IMR-90 (cell line): ENCODE data around the gene AMBP. TPM values are rescaled to one million over a fixed set of nuclear protein-coding genes. Genes with fewer than 3 reads are reported as not detected.

Source experiments
- ATAC-seq: fragments of 200-7000 bp; cut with Tn5 transposase; 2 replicates; pipeline ENCODE4 v1.9.1; 2020; ENCODE audit warnings: low read depth, mild to moderate bottlenecking, moderate library complexity
- BruUV-seq: library from RNA; stranded (reverse); fragments of 400-500 nt; replicated peaks from 2 replicates; lab custom pipeline; 2021; lab: Mats Ljungman, UMichigan
- CTCF ChIA-PET: fragments of 300-600 bp; formaldehyde crosslinking; extraction: SDS; loops from one replicate; lab custom pipeline; 2021; ENCODE audit warnings: antibody characterized with exemption; lab: Yijun Ruan, JAX
- POLR2A ChIA-PET: fragments of 300-600 bp; sonication (Branson Sonifier 250); formaldehyde crosslinking; loops from one replicate; lab custom pipeline; 2022; ENCODE audit warnings: antibody characterized with exemption; ENCODE audit not compliant: unreplicated experiment; lab: Charles Lee
- DNase-seq: peaks from one replicate; pipeline ENCODE4 v3.0.0; 2013
- H2AFZ ChIP-seq: replicated peaks from 2 replicates; pipeline ENCODE3; 2013; ENCODE audit warnings: low read length, mild to moderate bottlenecking; ENCODE audit not compliant: poor library complexity
- H2AK5ac ChIP-seq: 2 replicates; pipeline ENCODE4 v1.6.1; 2013; ENCODE audit warnings: low read depth, low read length, inconsistent platforms
- H2AK9ac ChIP-seq: replicated peaks from 2 replicates; pipeline ENCODE3; 2013; ENCODE audit warnings: mild to moderate bottlenecking, low read depth, low read length, moderate library complexity; ENCODE audit not compliant: poor library complexity
- H2BK120ac ChIP-seq: 2 replicates; pipeline ENCODE4 v1.6.1; 2013; ENCODE audit warnings: low read depth, low read length, inconsistent platforms
- H2BK15ac ChIP-seq: 3 replicates; pipeline ENCODE4 v1.6.1; 2013; ENCODE audit warnings: low read depth, low read length, inconsistent platforms
- H2BK20ac ChIP-seq: 2 replicates; pipeline ENCODE4 v1.6.1; 2013; ENCODE audit warnings: low read depth, mild to moderate bottlenecking, inconsistent platforms, low read length, moderate library complexity
- H2BK5ac ChIP-seq: 2 replicates; pipeline ENCODE4 v1.6.1; 2013; ENCODE audit warnings: mild to moderate bottlenecking, low read depth, low read length, inconsistent platforms; ENCODE audit not compliant: poor library complexity, severe bottlenecking
- H3K14ac ChIP-seq: replicated peaks from 2 replicates; pipeline ENCODE4 v1.6.1; 2013; ENCODE audit warnings: low read depth, low read length, inconsistent platforms
- H3K18ac ChIP-seq: 2 replicates; pipeline ENCODE4 v1.6.1; 2013; ENCODE audit warnings: low read depth, low read length, control low read depth
- H3K23ac ChIP-seq: 2 replicates; pipeline ENCODE4 v1.6.1; 2013; ENCODE audit warnings: low read depth, low read length, inconsistent platforms
- H3K27ac ChIP-seq: 2 replicates; pipeline ENCODE4 v1.5.1; 2013; ENCODE audit warnings: mild to moderate bottlenecking, control low read depth, low read length; ENCODE audit not compliant: insufficient read depth
- H3K27me3 ChIP-seq: 2 replicates; pipeline ENCODE4 v1.6.1; 2013; ENCODE audit warnings: low read length; ENCODE audit not compliant: control insufficient read depth, insufficient read depth
- H3K36me3 ChIP-seq: 2 replicates; pipeline ENCODE4 v1.6.1; 2013; ENCODE audit warnings: low read length, mixed read lengths; ENCODE audit not compliant: control insufficient read depth, insufficient read depth
- H3K4ac ChIP-seq: 2 replicates; pipeline ENCODE4 v1.6.1; 2013; ENCODE audit warnings: low read depth, low read length, inconsistent platforms
- H3K4me1 ChIP-seq: 2 replicates; pipeline ENCODE4 v1.6.1; 2013; ENCODE audit warnings: low read length, mixed read lengths; ENCODE audit not compliant: control insufficient read depth, insufficient read depth
- H3K4me2 ChIP-seq: 2 replicates; pipeline ENCODE4 v1.6.1; 2013; ENCODE audit warnings: low read depth, mild to moderate bottlenecking, control low read depth, low read length, moderate library complexity
- H3K4me3 ChIP-seq: 2 replicates; pipeline ENCODE4 v1.5.1; 2013; ENCODE audit warnings: low read depth, mild to moderate bottlenecking, control low read depth, low read length, moderate library complexity; ENCODE audit not compliant: insufficient read depth
- H3K56ac ChIP-seq: 2 replicates; pipeline ENCODE4 v1.6.1; 2013; ENCODE audit warnings: low read length, inconsistent platforms; ENCODE audit not compliant: insufficient read depth; ENCODE audit errors: extremely low read depth
- H3K79me1 ChIP-seq, 2 experiments: 2 replicates each; pipeline ENCODE4 v1.6.1; 2013; ENCODE audit warnings: low read length in 2 of 2, inconsistent platforms in 1 of 2, low read depth in 1 of 2
- H3K9ac ChIP-seq: 2 replicates; pipeline ENCODE4 v1.6.1; 2013; ENCODE audit warnings: low read depth, low read length, control low read depth
- H3K9me1 ChIP-seq: 2 replicates; pipeline ENCODE4 v1.6.1; 2013; ENCODE audit warnings: low read length, inconsistent platforms; ENCODE audit not compliant: insufficient read depth
- H3K9me3 ChIP-seq: 2 replicates; pipeline ENCODE4 v1.6.1; 2013; ENCODE audit warnings: low read length; ENCODE audit not compliant: control insufficient read depth, insufficient read depth
- H4K20me1 ChIP-seq: 2 replicates; pipeline ENCODE4 v1.6.1; 2013; ENCODE audit warnings: low read length, inconsistent platforms; ENCODE audit not compliant: insufficient read depth
- H4K5ac ChIP-seq: 2 replicates; pipeline ENCODE4 v1.6.1; 2013; ENCODE audit warnings: mild to moderate bottlenecking, low read depth, low read length, control low read depth
- H4K8ac ChIP-seq, 2 experiments: 2 replicates each; pipeline ENCODE4 v1.6.1; 2013; ENCODE audit warnings: low read depth in 2 of 2, low read length in 2 of 2, control low read depth in 1 of 2, inconsistent platforms in 1 of 2
- H4K91ac ChIP-seq: 2 replicates; pipeline ENCODE4 v1.6.1; 2013; ENCODE audit warnings: low read depth, low read length, inconsistent platforms; ENCODE audit not compliant: insufficient read depth
- BHLHE40 ChIP-seq: fragments of 150-350 bp; IDR thresholded peaks from 2 replicates; pipeline ENCODE4 v1.6.1; 2016; ENCODE audit warnings: mild to moderate bottlenecking, low read depth, low read length
- CHD1 ChIP-seq: IDR thresholded peaks from 2 replicates; pipeline ENCODE4 v1.6.1; 2012; ENCODE audit warnings: low read depth, low read length, improper control_type of control experiment
- CTCF ChIP-seq: conservative IDR thresholded peaks from 2 replicates; pipeline ENCODE4 v1.5.1; 2012; ENCODE audit warnings: mild to moderate bottlenecking, low read depth, low read length, improper control_type of control experiment
- ELK1 ChIP-seq: fragments of 150-350 bp; IDR thresholded peaks from 2 replicates; pipeline ENCODE4 v1.6.1; 2016; ENCODE audit warnings: low read depth, mild to moderate bottlenecking, low read length, moderate library complexity, borderline replicate concordance
- FOS ChIP-seq: fragments of 150-350 bp; IDR thresholded peaks from 2 replicates; pipeline ENCODE4 v1.6.1; 2016; ENCODE audit warnings: low read depth, low read length
- MAZ ChIP-seq: IDR thresholded peaks from 2 replicates; pipeline ENCODE4 v1.6.1; 2012; ENCODE audit warnings: low read depth, mild to moderate bottlenecking, low read length, improper control_type of control experiment, moderate library complexity, borderline replicate concordance
- MXI1 ChIP-seq: IDR thresholded peaks from 2 replicates; pipeline ENCODE4 v1.6.1; 2012; ENCODE audit warnings: low read depth, mild to moderate bottlenecking, low read length, moderate library complexity, borderline replicate concordance
- NFE2L2 ChIP-seq: fragments of 150-350 bp; IDR thresholded peaks from 2 replicates; pipeline ENCODE4 v1.6.1; 2016; ENCODE audit warnings: low read depth, mild to moderate bottlenecking, low read length
- RCOR1 ChIP-seq: IDR thresholded peaks from 2 replicates; pipeline ENCODE4 v1.6.1; 2012; ENCODE audit warnings: mild to moderate bottlenecking, low read length, improper control_type of control experiment; ENCODE audit not compliant: insufficient replicate concordance
- RFX5 ChIP-seq: IDR thresholded peaks from 2 replicates; pipeline ENCODE4 v1.8.0; 2012; ENCODE audit warnings: low read depth, mild to moderate bottlenecking, low read length, moderate library complexity
- WGBS, 2 experiments: methylation state at CpG; one replicate each; pipeline versions ENCODE4 v1.1.5 to v1.1.7; 2013; ENCODE audit warnings: missing lambda C conversion rate in 2 of 2; ENCODE audit not compliant: insufficient read length in 1 of 2; ENCODE audit errors: extremely low coverage in 2 of 2; 5-methylcytosine and 5-hydroxymethylcytosine counted together
- dilution Hi-C: fragments of 300-500 bp; cut with HindIII; formaldehyde crosslinking; loops from one replicate; pipeline ENCODE4 v1.14.3; 2018; ENCODE audit warnings: low sequenced_read_pairs; ENCODE audit not compliant: unreplicated experiment
- in situ Hi-C: fragments of 300-500 bp; cut with MboI; formaldehyde crosslinking; loops from 3 replicates; pipeline ENCODE4 v1.14.3; 2019; ENCODE audit warnings: low sequenced_read_pairs, inconsistent platforms, mixed read lengths
- intact Hi-C: fragments of 100-400 bp; cut with micrococcal nuclease; formaldehyde crosslinking; loops from 2 replicates; pipeline ENCODE4 v1.10.0; 2022
- polyA plus RNA-seq, 3 experiments: library from polyadenylated mRNA; depleted of rRNA; stranded (reverse); fragments of >200 nt; gene quantifications; 2 replicates each; pipeline ENCODE4 v1.2.3, GENCODE V29; 2012; ENCODE audit warnings: low replicate concordance in 1 of 3
- total RNA-seq: library from RNA; depleted of rRNA; stranded (reverse); fragments of >200 nt; gene quantifications from 2 replicates; pipeline ENCODE4 v1.2.3, GENCODE V29; 2012

The AMBP gene
- total and polyA plus RNA-seq, 2 of the 4 experiments (the other 2 are of a cell fraction) = not detected

GRCh38 chr9:114072184-114073140 is 5.6 kb downstream of the AMBP start:
- POLR2A ChIA-PET = no interaction called here
- H3K79me1 ChIP-seq = no peaks in the 10 kb centered on the region
- no peak for ATAC-seq
- no peaks in the 10 kb centered on the region for H4K20me1 ChIP-seq
- no peak overlapping the region for H4K91ac ChIP-seq
- TF ChIP-seq NFE2L2 (no peak), CHD1 (no peak), MXI1 (no peak), RFX5 (no peak), ELK1 (no peak), FOS (no peak), BHLHE40 (no peak), RCOR1 (no peak), MAZ (no peak), CTCF (no peak)
- no peak overlapping the region for H2AK5ac ChIP-seq
- DNase-seq = peak; percentile 9
- H2BK120ac ChIP-seq = no peak overlapping the region
- intact Hi-C loops (no loop called here), in situ Hi-C loops (no loop called here), dilution Hi-C loops (no loop called here)
- no peak overlapping the region for H2BK15ac ChIP-seq
- no peak overlapping the region for H3K9ac ChIP-seq
- H4K8ac ChIP-seq = no peak overlapping the region
- H3K4me2 ChIP-seq = no peak overlapping the region
- no peaks in the 10 kb centered on the region for H3K36me3 ChIP-seq
- H2AK9ac ChIP-seq = no peak overlapping the region
- 45% methylated on average over 6 of the region's 14 CpGs; no CpG with 5 or more reads in 1 of the 2 experiments for WGBS, 2 experiments
- H2AFZ ChIP-seq = peak overlapping the region; percentile 21
- H2BK20ac ChIP-seq = no peak overlapping the region
- H3K27ac ChIP-seq = no peak overlapping the region
- H3K18ac ChIP-seq = no peak overlapping the region
- no peak overlapping the region for H2BK5ac ChIP-seq
- H3K4me1 ChIP-seq = no peaks in the 10 kb centered on the region
- H3K9me3 ChIP-seq = no peaks in the 10 kb centered on the region
- no TSS peak for BruUV-seq
- no peak overlapping the region for H3K4ac ChIP-seq
- H3K27me3 ChIP-seq = peaks cover 45% of the 10 kb centered on the region
- H3K4me3 ChIP-seq = no peak overlapping the region
- no peak overlapping the region for H3K14ac ChIP-seq
- H4K5ac ChIP-seq = no peak overlapping the region
- CTCF ChIA-PET = interaction anchor here (0.9 kb wide), 1 partner anchor 10 kb away, joined by 4 read pairs; no protein-coding TSS in a partner anchor
- H3K9me1 ChIP-seq = no peaks in the 10 kb centered on the region
- no peak overlapping the region for H3K23ac ChIP-seq
- H3K56ac ChIP-seq = no peak overlapping the region
